ENCODE results near the gene RCCD1. TPM values are rescaled to one million over a fixed set of nuclear protein-coding genes. Genes with fewer than 3 reads are reported as not detected.

The RCCD1 gene
- total RNA-seq, 1 donor from 2014 or later: 13.2 TPM

GRCh38 chr15:90962021-90962420, 7.3 kb downstream of the RCCD1 start:
- DNase-seq (ENCODE audit: low spot score): no peak

DNA sequence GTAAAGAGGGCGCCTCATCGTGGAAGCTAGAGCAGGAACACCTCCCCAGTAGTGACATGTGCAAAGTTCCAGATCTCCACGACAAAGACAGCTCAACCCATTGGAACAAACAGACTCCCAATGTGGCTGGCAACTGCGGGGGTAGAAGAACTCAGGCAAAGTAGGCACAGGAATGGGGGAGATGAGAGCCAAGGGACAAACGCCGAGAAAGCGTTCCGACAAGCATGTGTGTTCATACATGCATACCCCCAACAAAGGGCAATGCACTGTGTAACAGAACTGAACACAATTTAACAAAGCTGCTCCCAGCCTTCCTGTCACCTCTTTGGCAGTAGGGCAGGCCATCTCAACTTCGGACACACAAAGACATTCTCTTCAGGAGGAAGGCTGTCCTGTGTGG, 11.6 kb downstream of the RCCD1 start:
- DNase-seq (ENCODE audit: low spot score): no peak

- no peak for DNase-seq (ENCODE audit: low spot score)
Measured at GRCh38 chr15:90967206-90967605, 12.5 kb downstream of the RCCD1 start.

DNA sequence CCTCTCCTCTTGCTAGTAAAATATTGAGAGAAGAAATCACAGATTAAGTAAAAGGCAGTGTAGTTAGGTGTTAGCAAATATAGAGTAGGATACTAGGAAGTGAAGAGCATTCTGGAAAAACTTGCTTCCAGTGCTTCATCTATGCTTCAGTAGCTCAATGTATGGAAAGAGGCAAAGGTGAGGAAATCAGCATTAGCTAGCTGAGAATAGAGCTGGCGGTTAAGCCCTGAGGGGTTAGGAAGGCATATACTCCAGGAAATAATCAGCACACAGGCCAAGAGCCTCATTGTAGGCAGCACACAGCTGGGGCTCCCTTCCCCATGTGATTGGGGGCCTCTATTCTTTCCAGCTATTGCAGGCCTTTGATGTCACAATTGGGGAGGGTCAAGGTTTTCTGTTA, 13.8 kb downstream of the RCCD1 start:
- DNase-seq (ENCODE audit: low spot score): no peak

GRCh38 chr15:90970274-90970673, 15.6 kb downstream of the RCCD1 start:
- DNase-seq (ENCODE audit: low spot score): no peak

DNA sequence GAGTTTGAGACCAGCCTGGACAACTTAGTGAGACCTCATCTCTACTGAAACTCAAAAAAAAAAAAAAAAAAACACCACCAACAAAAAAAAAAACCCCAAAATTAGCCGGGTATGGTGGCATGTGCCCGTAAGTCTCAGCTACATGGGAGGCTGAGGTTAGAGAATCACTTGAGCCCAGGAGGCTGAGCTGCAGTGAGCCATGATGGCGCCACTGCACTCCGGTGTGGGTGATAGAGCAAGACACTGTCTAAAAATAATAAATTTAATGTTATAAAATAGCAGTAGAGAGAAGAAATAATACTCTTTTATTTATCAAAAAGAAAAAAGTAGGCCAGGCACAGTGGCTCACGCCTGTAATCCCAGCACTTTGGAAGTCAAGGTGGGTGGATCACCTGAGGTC, 17.4 kb downstream of the RCCD1 start:
- DNase-seq (ENCODE audit: low spot score): no peak

GRCh38 chr15:90974216-90974615, 19.5 kb downstream of the RCCD1 start:
- no peak for DNase-seq (ENCODE audit: low spot score)

DNA sequence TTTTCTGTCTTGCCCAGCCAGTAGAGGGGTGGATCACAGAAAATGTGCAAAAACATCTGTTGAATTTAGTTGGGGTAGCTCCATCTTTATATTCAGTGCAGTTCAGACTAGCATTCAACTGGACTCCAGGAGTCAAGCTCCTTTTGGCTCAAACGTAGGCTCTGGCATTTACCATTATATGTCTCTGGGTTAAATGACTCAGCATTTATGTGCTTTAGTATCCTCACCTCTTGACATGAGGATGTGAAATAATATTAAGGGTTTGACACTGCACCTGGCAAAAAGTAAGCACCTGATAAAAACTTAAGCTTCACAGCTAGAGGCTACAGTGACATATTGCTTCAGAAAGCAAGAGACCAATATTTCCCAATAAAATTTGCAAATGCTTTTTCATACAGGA, 24.9 kb downstream of the RCCD1 start:
- no peak for DNase-seq (ENCODE audit: low spot score)

DNA sequence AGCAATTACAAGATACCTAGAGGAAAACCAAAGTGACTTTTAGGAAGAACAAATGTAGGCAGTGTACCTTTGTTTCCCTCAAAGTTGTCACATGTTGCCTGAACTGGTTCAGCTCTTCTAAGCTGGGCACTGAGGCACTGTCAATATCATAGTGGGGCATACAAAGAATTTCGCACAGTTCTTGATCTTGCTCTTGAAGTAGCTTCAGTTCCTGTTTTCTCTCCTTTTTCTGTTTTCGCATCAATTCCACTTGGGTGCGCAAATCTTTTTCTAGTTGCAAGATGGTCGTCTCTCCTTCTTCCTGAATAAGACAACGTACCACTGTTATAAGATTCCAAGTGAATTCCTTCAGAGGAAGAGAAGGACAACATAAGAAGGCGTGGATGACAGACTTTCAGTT, 27.0 kb downstream of the RCCD1 start:
- DNase-seq (ENCODE audit: low spot score): no peak

- DNase-seq (ENCODE audit: low spot score): no peak
Measured at GRCh38 chr15:90982135-90982534, 27.5 kb downstream of the RCCD1 start.

GRCh38 chr15:90986790-90987507, 32.3 kb downstream of the RCCD1 start:
- DNase-seq (ENCODE audit: low spot score): no peak

GRCh38 chr15:90987561-90988141, 33.0 kb downstream of the RCCD1 start:
- no peak for DNase-seq (ENCODE audit: low spot score)

- no peak for DNase-seq (ENCODE audit: low spot score)
Measured at GRCh38 chr15:90988296-90988695, 33.6 kb downstream of the RCCD1 start.

DNA sequence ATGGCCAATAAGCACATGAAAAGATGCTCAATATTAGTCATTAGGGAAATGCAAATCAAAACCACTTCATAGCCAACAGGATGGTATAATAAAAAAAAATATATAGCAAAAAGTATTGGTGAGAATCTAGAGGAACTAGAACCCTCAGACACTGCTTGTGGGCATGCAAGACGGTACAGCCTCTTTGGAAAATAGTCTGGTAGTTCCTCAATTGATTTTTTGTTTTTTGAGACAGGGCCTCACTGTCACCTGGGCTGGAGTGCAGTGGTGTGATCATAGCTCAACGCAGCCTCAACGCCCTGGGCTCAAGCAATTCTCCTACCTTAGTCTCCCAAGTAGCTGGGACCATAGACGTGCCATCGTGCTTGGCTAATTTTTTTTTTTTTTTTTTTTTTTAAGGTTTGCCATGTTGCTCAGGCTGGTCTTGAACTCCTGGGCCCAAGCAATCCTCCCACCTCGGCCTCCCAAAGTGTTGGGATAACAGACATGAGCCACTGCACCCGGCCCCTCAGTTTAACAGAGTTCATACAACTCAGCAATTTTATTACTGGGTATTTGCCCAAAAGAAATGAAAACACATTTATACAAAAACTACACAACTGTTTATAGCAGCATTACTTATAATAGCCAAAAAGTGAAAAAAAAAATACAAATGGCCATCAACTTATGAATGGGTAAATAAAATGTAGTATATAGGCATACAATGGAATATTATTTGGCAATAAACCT, 34.5 kb downstream of the RCCD1 start:
- DNase-seq (ENCODE audit: low spot score): no peak

DNA sequence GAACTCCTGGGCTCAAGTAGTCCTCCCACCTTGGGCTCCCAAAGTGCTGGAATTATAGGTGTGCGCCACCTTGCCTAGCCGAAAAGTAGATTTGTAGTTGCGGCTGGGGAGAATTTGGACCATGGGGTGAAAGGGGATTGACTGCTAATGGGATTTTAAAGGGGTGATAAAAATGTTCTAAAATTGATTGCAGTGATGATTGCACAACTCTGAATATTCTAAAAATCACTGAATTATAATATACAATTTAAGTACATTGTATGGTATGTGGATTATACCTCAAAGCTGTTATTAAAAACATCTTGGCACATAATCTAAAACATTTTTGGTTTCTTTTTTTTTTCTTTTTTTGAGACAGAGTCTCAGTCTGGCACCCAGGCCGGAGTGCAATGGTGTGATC, 35.8 kb downstream of the RCCD1 start:
- DNase-seq (ENCODE audit: low spot score): no peak

- no peak for DNase-seq (ENCODE audit: low spot score)
Measured at GRCh38 chr15:90991587-90992285, 37.1 kb downstream of the RCCD1 start.

- DNase-seq (ENCODE audit: low spot score): no peak
Measured at GRCh38 chr15:90994059-90994416, 39.4 kb downstream of the RCCD1 start.

DNA sequence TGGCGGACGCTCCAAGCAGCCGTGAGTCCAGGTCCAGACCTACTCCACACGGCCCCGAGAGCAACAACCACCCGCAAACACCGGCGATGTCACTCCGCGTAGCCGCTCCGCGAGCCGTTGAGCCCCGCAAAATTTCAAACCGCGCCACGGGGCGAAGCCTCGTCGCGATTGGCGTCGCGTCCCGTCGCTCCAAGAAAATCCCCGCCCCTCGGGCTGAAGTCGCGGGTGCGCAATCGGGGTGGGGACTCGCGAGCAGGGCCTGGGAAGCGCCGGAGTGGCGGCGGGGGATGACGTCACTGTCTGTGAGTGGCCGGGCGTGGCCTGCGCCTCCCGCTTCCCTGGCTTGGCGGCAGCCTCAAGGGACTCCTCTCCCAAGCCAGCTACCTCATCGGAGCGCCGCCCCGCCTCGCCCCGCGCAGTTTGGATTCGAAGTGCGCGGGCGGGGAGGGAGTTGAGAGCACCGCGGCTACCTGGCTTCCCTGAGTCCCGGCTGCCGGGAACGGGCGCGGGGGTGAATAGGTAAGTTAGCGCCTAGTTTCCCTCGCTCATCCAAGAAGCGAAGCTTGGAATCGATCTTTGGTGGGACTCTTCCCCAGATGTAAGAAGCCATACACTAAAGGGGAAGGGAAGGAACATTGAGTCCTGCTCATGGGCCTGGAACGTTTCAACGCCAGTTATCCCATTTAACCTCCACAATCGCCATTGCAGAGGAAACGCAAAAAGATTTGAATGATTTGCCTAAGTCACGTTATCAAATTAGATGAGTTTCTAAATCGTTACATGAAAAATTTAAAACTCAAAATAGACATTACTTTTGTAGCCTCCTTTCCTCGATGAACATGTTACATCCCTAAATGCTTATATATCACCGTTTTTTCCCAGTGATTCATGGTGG, 40.0 kb downstream of the RCCD1 start, which contains the start of gene PRC1:
Gene PRC1 (minus strand): TSS at position 119 of the 895 bp plus-strand sequence. CDS start 118 bp downstream, at position 1.
- DNase-seq (ENCODE audit: low spot score): peak; percentile 98

DNA sequence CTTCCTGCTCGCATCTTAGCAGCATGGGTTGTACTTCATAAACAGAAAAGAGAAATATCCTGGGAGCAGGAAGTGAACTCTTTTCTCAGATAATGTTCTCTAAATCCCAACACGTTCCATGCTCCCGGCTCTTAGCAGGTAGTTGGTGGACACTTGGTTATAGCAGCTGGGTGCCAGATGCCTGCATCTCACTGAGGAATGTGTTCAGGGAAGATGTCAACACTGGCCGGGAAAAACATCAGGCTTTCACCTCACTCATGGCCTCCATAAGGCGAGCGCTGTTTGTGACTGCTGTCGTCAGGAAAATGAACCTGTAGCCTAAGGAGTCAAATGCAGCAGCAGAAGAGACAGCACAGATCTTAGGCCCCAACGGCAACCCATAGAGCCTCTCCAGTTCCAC, 44.1 kb downstream of the RCCD1 start:
- no peak for DNase-seq (ENCODE audit: low spot score)

GRCh38 chr15:91001209-91001608, 46.5 kb downstream of the RCCD1 start:
- DNase-seq (ENCODE audit: low spot score): no peak

DNA sequence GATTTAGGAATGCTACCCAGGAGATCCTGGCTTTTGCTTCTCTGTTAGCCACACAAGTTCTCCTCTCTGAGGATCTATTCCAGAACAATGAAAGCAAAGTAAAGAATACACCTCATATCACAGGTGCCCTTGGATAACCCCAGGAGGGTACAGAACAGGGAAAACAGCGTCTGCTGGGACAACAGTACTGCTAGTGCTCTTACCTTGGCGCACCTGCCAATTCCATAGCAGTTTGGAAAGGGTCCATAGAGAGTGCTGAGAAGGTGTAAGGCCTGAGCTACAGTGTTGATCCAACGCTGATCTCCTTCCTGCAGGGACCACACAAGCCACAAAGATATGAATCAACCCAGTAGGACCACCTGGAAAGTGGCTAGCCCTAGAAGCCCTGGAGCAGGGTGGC, 52.6 kb downstream of the RCCD1 start:
- DNase-seq (ENCODE audit: low spot score): no peak

Data from ureter (tissue), 1 donor.